PC-3 (cell line): Measurements from ENCODE around the gene ARHGEF7. TPM values are rescaled to one million over a fixed set of nuclear protein-coding genes. Genes with fewer than 3 reads are reported as not detected.
A peak's percentile ranks its signal among the peaks of the same experiment; 100 is the strongest.

ENCODE experiments used
- ATAC-seq: fragments of 200-7000 bp; cut with Tn5 transposase; 2 replicates; pipeline ENCODE4 v1.9.1; 2020; ENCODE audit warnings: mild to moderate bottlenecking, moderate library complexity
- BruUV-seq: library from RNA; stranded (reverse); fragments of 400-500 nt; replicated peaks from 2 replicates; lab custom pipeline; 2021; lab: Mats Ljungman, UMichigan
- CTCF ChIA-PET: fragments of 300-600 bp; sonication (Branson Sonifier 250); formaldehyde crosslinking; loops from one replicate; lab custom pipeline; 2022; ENCODE audit warnings: antibody characterized with exemption; lab: Charles Lee
- POLR2A ChIA-PET: fragments of 300-600 bp; sonication (Branson Sonifier 250); formaldehyde crosslinking; loops from one replicate; lab custom pipeline; 2022; ENCODE audit warnings: antibody characterized with exemption; ENCODE audit not compliant: unreplicated experiment; lab: Charles Lee
- DNase-seq: peaks from one replicate; pipeline ENCODE4 v3.0.0-alpha.2; 2015
- H2AFZ ChIP-seq: fragments of 300-600 bp; sonication (generic); 2 replicates; pipeline ENCODE4 v1.6.0; 2016; ENCODE audit warnings: antibody characterized with exemption, low read length
- H3F3A ChIP-seq: fragments of 300-600 bp; sonication (generic); one replicate; pipeline ENCODE4 v1.6.0; 2017; ENCODE audit warnings: antibody characterized with exemption, low read length, control low read depth, mild to moderate bottlenecking; ENCODE audit not compliant: unreplicated experiment
- H3K27ac ChIP-seq: fragments of 300-600 bp; sonication (generic); 2 replicates; pipeline ENCODE4 v1.5.1; 2016; ENCODE audit warnings: mild to moderate bottlenecking, low read length
- H3K27me3 ChIP-seq: fragments of 300-600 bp; sonication (generic); 2 replicates; pipeline ENCODE4 v1.6.1; 2016; ENCODE audit warnings: low read length, mixed read lengths
- H3K36me3 ChIP-seq: fragments of 300-600 bp; sonication (generic); 2 replicates; pipeline ENCODE4 v1.6.1; 2016; ENCODE audit warnings: low read depth, mixed run types, low read length, mixed read lengths
- H3K4me1 ChIP-seq: fragments of 300-600 bp; sonication (generic); 2 replicates; pipeline ENCODE4 v1.5.1; 2016; ENCODE audit warnings: low read length; ENCODE audit not compliant: insufficient read depth
- H3K4me2 ChIP-seq: fragments of 300-600 bp; sonication (generic); 2 replicates; pipeline ENCODE4 v1.6.0; 2016; ENCODE audit warnings: low read length
- H3K4me3 ChIP-seq: fragments of 300-600 bp; sonication (generic); 2 replicates; pipeline ENCODE4 v1.5.1; 2016; ENCODE audit warnings: mild to moderate bottlenecking, low read length, mixed read lengths
- H3K79me2 ChIP-seq: fragments of 300-600 bp; sonication (generic); 2 replicates; pipeline ENCODE4 v1.6.1; 2017; ENCODE audit warnings: low read length, mixed read lengths
- H3K9ac ChIP-seq: fragments of 300-600 bp; sonication (generic); 2 replicates; pipeline ENCODE4 v1.6.0; 2016; ENCODE audit warnings: mild to moderate bottlenecking, low read length
- H3K9me2 ChIP-seq: fragments of 300-600 bp; sonication (generic); replicated peaks from 2 replicates; pipeline ENCODE4 v1.6.1; 2016; ENCODE audit warnings: mixed run types, low read length, mixed read lengths
- H3K9me3 ChIP-seq: fragments of 300-600 bp; sonication (generic); 2 replicates; pipeline ENCODE4 v1.6.1; 2016; ENCODE audit warnings: low read length, mixed read lengths
- H4K20me1 ChIP-seq: fragments of 300-600 bp; sonication (generic); 2 replicates; pipeline ENCODE4 v1.6.1; 2016; ENCODE audit warnings: low read length, mixed read lengths
- EZH2 ChIP-seq: fragments of 300-600 bp; sonication (generic); IDR thresholded peaks from one replicate; pipeline ENCODE4 v1.6.1; 2017; ENCODE audit warnings: antibody characterized with exemption, mild to moderate bottlenecking, low read length; ENCODE audit not compliant: unreplicated experiment
- EZH2phosphoT487 ChIP-seq: fragments of 300-600 bp; sonication (generic); IDR thresholded peaks from 2 replicates; pipeline ENCODE4 v1.6.1; 2018; ENCODE audit warnings: mild to moderate bottlenecking, antibody characterized with exemption, low read length, borderline replicate concordance
- intact Hi-C: fragments of 100-400 bp; cut with micrococcal nuclease; formaldehyde crosslinking; loops from 2 replicates; pipeline ENCODE4 v1.9.0; 2023
- total RNA-seq: library from RNA; depleted of rRNA; stranded (reverse); fragments of >200 nt; gene quantifications from 2 replicates; pipeline ENCODE4 v1.2.3, GENCODE V29; 2014
- TF ChIP-seq, protein P1 (sequence below): fragments of 300-600 bp; sonication (generic); conservative IDR thresholded peaks from 2 replicates; pipeline ENCODE4 v1.5.1; 2017; ENCODE audit warnings: antibody characterized with exemption, low read depth, mild to moderate bottlenecking, low read length

ARHGEF7 gene
- total RNA-seq, 1 experiment from 2014 or later: 14.7 TPM

DNA sequence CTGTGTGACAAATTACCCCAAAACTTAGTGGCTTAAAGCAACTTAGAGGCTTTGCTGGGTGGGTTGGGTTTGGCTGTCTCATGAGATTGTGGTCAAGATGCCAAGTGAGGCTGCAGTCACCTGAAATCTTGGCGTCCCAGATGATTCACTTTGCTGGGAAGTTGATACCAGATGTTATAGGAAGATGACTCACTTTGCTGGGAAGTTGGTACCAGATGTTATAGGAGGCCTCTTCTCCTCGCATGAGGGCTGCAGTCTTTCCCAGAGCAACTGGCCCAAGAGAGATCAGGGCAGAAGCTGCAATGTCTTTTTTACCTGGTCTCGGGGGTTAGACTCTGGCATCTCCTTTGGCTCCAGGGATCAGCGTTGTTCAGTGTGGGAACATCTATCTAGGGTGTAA is 222.1 kb downstream of the ARHGEF7 start:
- no TSS peak for BruUV-seq
- no peak overlapping the region for H3K27ac ChIP-seq
- H3F3A ChIP-seq: no peaks in the 10 kb centered on the region
- no peaks in the 10 kb centered on the region for H4K20me1 ChIP-seq
- no peaks in the 10 kb centered on the region for H3K9me2 ChIP-seq
- H3K27me3 ChIP-seq: peaks cover 25% of the 10 kb centered on the region
- CTCF ChIA-PET: no interaction called here
- TF ChIP-seq, protein P1, sequence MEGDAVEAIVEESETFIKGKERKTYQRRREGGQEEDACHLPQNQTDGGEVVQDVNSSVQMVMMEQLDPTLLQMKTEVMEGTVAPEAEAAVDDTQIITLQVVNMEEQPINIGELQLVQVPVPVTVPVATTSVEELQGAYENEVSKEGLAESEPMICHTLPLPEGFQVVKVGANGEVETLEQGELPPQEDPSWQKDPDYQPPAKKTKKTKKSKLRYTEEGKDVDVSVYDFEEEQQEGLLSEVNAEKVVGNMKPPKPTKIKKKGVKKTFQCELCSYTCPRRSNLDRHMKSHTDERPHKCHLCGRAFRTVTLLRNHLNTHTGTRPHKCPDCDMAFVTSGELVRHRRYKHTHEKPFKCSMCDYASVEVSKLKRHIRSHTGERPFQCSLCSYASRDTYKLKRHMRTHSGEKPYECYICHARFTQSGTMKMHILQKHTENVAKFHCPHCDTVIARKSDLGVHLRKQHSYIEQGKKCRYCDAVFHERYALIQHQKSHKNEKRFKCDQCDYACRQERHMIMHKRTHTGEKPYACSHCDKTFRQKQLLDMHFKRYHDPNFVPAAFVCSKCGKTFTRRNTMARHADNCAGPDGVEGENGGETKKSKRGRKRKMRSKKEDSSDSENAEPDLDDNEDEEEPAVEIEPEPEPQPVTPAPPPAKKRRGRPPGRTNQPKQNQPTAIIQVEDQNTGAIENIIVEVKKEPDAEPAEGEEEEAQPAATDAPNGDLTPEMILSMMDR: no peak
- TF ChIP-seq EZH2: no peak
- no peak for TF ChIP-seq EZH2phosphoT487
- H3K4me3 ChIP-seq: no peak overlapping the region
- H2AFZ ChIP-seq: no peak overlapping the region
- H3K9ac ChIP-seq: no peak overlapping the region
- no peak overlapping the region for H3K4me2 ChIP-seq
- no peaks in the 10 kb centered on the region for H3K79me2 ChIP-seq
- intact Hi-C loops: no loop called here
- no peaks in the 10 kb centered on the region for H3K36me3 ChIP-seq
- no peaks in the 10 kb centered on the region for H3K9me3 ChIP-seq
- POLR2A ChIA-PET: no interaction called here
- ATAC-seq (no peak), DNase-seq (peak; percentile 41)
- H3K4me1 ChIP-seq: no peaks in the 10 kb centered on the region

- no peaks in the 10 kb centered on the region for H3K79me2 ChIP-seq
- ATAC-seq: no peak
- H3K27ac ChIP-seq: no peak overlapping the region
- no peak overlapping the region for H2AFZ ChIP-seq
- no peaks in the 10 kb centered on the region for H3K9me2 ChIP-seq
- ChIA-PET POLR2A (no interaction called here), CTCF (no interaction called here)
- H3K9ac ChIP-seq: no peak overlapping the region
- H3K4me2 ChIP-seq: no peak overlapping the region
- TF ChIP-seq, protein P1: no peak
- TF ChIP-seq EZH2phosphoT487 (no peak), EZH2 (no peak)
- no peaks in the 10 kb centered on the region for H3F3A ChIP-seq
- no peaks in the 10 kb centered on the region for H4K20me1 ChIP-seq
- BruUV-seq: no TSS peak
- no peaks in the 10 kb centered on the region for H3K4me1 ChIP-seq
- no peaks in the 10 kb centered on the region for H3K36me3 ChIP-seq
- DNase-seq: no peak
- intact Hi-C loops: no loop called here
- no peak overlapping the region for H3K4me3 ChIP-seq
- H3K27me3 ChIP-seq: peaks cover 20% of the 10 kb centered on the region
- H3K9me3 ChIP-seq: no peaks in the 10 kb centered on the region
These were observed 222.6 kb downstream of the ARHGEF7 start for GRCh38 chr13:111337741-111338140.

DNA sequence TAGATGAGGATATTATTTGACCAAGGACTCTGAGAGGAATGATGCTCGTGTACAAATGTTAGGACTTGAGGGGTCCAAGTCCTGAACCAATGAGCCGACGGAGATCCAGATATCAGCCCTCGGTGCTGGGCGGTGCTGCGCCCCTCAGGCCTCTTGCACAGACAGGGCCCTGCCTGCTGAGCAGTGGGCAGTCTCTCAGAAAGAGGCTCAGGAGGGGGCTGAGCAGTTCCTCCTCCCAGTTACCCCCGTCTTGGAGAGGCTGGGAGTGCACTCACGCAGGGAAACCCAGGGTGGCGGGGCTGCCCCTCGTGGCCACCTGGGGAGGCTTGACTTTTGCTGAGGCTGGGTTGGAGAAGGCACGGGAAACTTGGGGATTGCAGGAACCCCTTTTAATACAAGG is 223.7 kb downstream of the ARHGEF7 start:
- no TSS peak for BruUV-seq
- H3K9me2 ChIP-seq: no peaks in the 10 kb centered on the region
- ATAC-seq (no peak), DNase-seq (no peak)
- H3K79me2 ChIP-seq: no peaks in the 10 kb centered on the region
- no peak overlapping the region for H3K9ac ChIP-seq
- no peak overlapping the region for H2AFZ ChIP-seq
- H4K20me1 ChIP-seq: no peaks in the 10 kb centered on the region
- no peaks in the 10 kb centered on the region for H3K4me1 ChIP-seq
- TF ChIP-seq, protein P1: no peak
- no peak for TF ChIP-seq EZH2
- TF ChIP-seq EZH2phosphoT487: no peak
- H3K9me3 ChIP-seq: no peaks in the 10 kb centered on the region
- intact Hi-C loops: no loop called here
- H3K27ac ChIP-seq: no peak overlapping the region
- H3F3A ChIP-seq: no peaks in the 10 kb centered on the region
- no peaks in the 10 kb centered on the region for H3K36me3 ChIP-seq
- H3K27me3 ChIP-seq: peaks cover 20% of the 10 kb centered on the region
- no peak overlapping the region for H3K4me2 ChIP-seq
- CTCF ChIA-PET: no interaction called here
- H3K4me3 ChIP-seq: no peak overlapping the region
- POLR2A ChIA-PET: no interaction called here
